ENCODE measurements around the gene CHRM4. TPM values are rescaled to one million over a fixed set of nuclear protein-coding genes. Genes with fewer than 3 reads are reported as not detected.

CHRM4 gene
- total RNA-seq, 2 donors from 2014 or later, result 2.8 TPM; not detected in 1

- Histone ChIP-seq H3K9me3 (no peaks in the 10 kb centered on the region), H3K36me3 (no peaks in the 10 kb centered on the region), H3K4me3 (no peak overlapping the region), H3K27me3 (replicated peaks; ENCODE audit: insufficient read depth) (no peaks in the 10 kb centered on the region), H3K4me1 (replicated peaks) (peaks cover 1% of the 10 kb centered on the region), H3K27ac (no peak overlapping the region)
- no peak for DNase-seq (ENCODE audit: low spot score)
- intact Hi-C loops (cut with DNase I), result no loop called here
- no peak for TF ChIP-seq CTCF (IDR thresholded peaks at IDR 0.05)
- WGBS, result 94% methylated on average over 12 of the region's 31 CpGs
Observed at GRCh38 chr11:46366661-46367161, 24.9 kb downstream of the CHRM4 start.

GRCh38 chr11:46366260-46366659 is 25.3 kb downstream of the CHRM4 start:
- WGBS, result 92% methylated on average over 21 of the region's 22 CpGs
- H3K27me3 ChIP-seq (replicated peaks; ENCODE audit: insufficient read depth), result no peaks in the 10 kb centered on the region
- TF ChIP-seq CTCF (IDR thresholded peaks at IDR 0.05) (no peak), POLR2A (IDR thresholded peaks at IDR 0.05) (no peak), POLR2AphosphoS5 (IDR thresholded peaks at IDR 0.05) (no peak)
- H3K9me3 ChIP-seq, result no peaks in the 10 kb centered on the region
- H3K36me3 ChIP-seq, result no peaks in the 10 kb centered on the region
- H3K4me3 ChIP-seq, result no peak overlapping the region
- peaks cover 5% of the 10 kb centered on the region for H3K4me1 ChIP-seq (replicated peaks)
- intact Hi-C loops (cut with DNase I), result no loop called here
- DNase-seq (ENCODE audit: low spot score), result no peak
- H3K27ac ChIP-seq, result no peak overlapping the region

- no peaks in the 10 kb centered on the region for H3K36me3 ChIP-seq
- no peak for TF ChIP-seq POLR2AphosphoS5 (IDR thresholded peaks at IDR 0.05)
- TF ChIP-seq POLR2A (IDR thresholded peaks at IDR 0.05), result no peak
- TF ChIP-seq CTCF (IDR thresholded peaks at IDR 0.05), result no peak
Observed at GRCh38 chr11:46364791-46365190, 26.8 kb downstream of the CHRM4 start.

GRCh38 chr11:46364056-46364455 is 27.5 kb downstream of the CHRM4 start:
- intact Hi-C loops (cut with DNase I), result no loop called here
- no peaks in the 10 kb centered on the region for H3K9me3 ChIP-seq
- H3K27ac ChIP-seq, result no peak overlapping the region
- H3K4me3 ChIP-seq, result no peak overlapping the region
- no peak for TF ChIP-seq POLR2A (IDR thresholded peaks at IDR 0.05)
- no peak for TF ChIP-seq CTCF (IDR thresholded peaks at IDR 0.05)
- no peak for TF ChIP-seq POLR2AphosphoS5 (IDR thresholded peaks at IDR 0.05)
- H3K36me3 ChIP-seq, result no peaks in the 10 kb centered on the region
- no peak for DNase-seq (ENCODE audit: low spot score)
- 89% methylated on average over 9 of the region's 9 CpGs for WGBS
- no peaks in the 10 kb centered on the region for H3K27me3 ChIP-seq (replicated peaks; ENCODE audit: insufficient read depth)
- H3K4me1 ChIP-seq (replicated peaks), result peaks cover 10% of the 10 kb centered on the region

More at GRCh38 chr11:46364791-46365190, 26.8 kb downstream of the CHRM4 start:
- Histone ChIP-seq H3K27me3 (replicated peaks; ENCODE audit: insufficient read depth) (no peaks in the 10 kb centered on the region), H3K4me3 (no peak overlapping the region), H3K27ac (no peak overlapping the region), H3K4me1 (replicated peaks) (peaks cover 10% of the 10 kb centered on the region), H3K9me3 (no peaks in the 10 kb centered on the region)
- WGBS, result 60% methylated on average over 2 of the region's 3 CpGs
- intact Hi-C loops (cut with DNase I), result no loop called here
- no peak for DNase-seq (ENCODE audit: low spot score)

GRCh38 chr11:46363455-46364005 is 28.0 kb downstream of the CHRM4 start:
- H3K9me3 ChIP-seq, result no peaks in the 10 kb centered on the region
- no peaks in the 10 kb centered on the region for H3K27me3 ChIP-seq (replicated peaks; ENCODE audit: insufficient read depth)
- no peak overlapping the region for H3K27ac ChIP-seq
- DNase-seq (ENCODE audit: low spot score), result no peak
- peaks cover 10% of the 10 kb centered on the region for H3K4me1 ChIP-seq (replicated peaks)
- intact Hi-C loops (cut with DNase I), result no loop called here
- TF ChIP-seq CTCF (IDR thresholded peaks at IDR 0.05), result peak in 1 of 4 experiments; percentile 57
- no peak for TF ChIP-seq POLR2A (IDR thresholded peaks at IDR 0.05)
- 65% methylated on average over 18 of the region's 21 CpGs for WGBS
- no peaks in the 10 kb centered on the region for H3K36me3 ChIP-seq
- no peak overlapping the region for H3K4me3 ChIP-seq
